K562 (cell line): ENCODE data around the gene ELOVL5. TPM values are rescaled to one million over a fixed set of nuclear protein-coding genes. Genes with fewer than 3 reads are reported as not detected.

Experiments
- ATAC-seq: fragments of 200-7000 bp; cut with Tn5 transposase; 3 replicates; pipeline ENCODE4 v1.9.1; 2020; ENCODE audit warnings: moderate library complexity
- BruUV-seq: library from RNA; stranded (reverse); fragments of 400-500 nt; replicated peaks from 2 replicates; lab custom pipeline; 2021; lab: Mats Ljungman, UMichigan
- CTCF ChIA-PET: fragments of 300-600 bp; formaldehyde crosslinking; extraction: SDS; loops from one replicate; lab custom pipeline; 2021; ENCODE audit warnings: low intra/inter-chr PET ratio; lab: Yijun Ruan, JAX
- POLR2A ChIA-PET: fragments of 300-600, 350-650 bp; sonication (Branson Sonifier 250); formaldehyde crosslinking; extraction: SDS; loops from one replicate; lab custom pipeline; 2021; ENCODE audit warnings: antibody characterized with exemption, inconsistent platforms; lab: Yijun Ruan, JAX
- DNase-seq, 4 experiments: peaks; one replicate each; pipeline versions ENCODE4 v3.0.0 to v3.0.0-alpha.2; 2011 to 2018; ENCODE audit warnings: low spot score in 3 of 4, mixed read lengths in 3 of 4; ENCODE audit errors: extremely low read depth in 1 of 4
- FAIRE-seq: peaks from 2 replicates; lab custom pipeline; 2011; peaks lifted over from hg19 to GRCh38; lab: Jason Lieb, UNC
- H2AFZ ChIP-seq: 2 replicates; pipeline ENCODE4 v1.6.0; 2011; ENCODE audit warnings: low read depth, low read length, control low read depth, inconsistent platforms
- H3K27ac ChIP-seq: fragments of 200-600 bp; 3 replicates; pipeline ENCODE4 v1.8.0; 2011; ENCODE audit warnings: low read depth, mild to moderate bottlenecking, control low read depth, inconsistent platforms, low read length, moderate library complexity, mixed read lengths; ENCODE audit errors: extremely low read depth
- H3K27me3 ChIP-seq, 2 experiments: fragments of 300-600 bp in 1 of 2; 2 replicates in 1 of 2; 3 replicates in 1 of 2; pipeline versions ENCODE4 v1.6.0 to v1.8.0; 2011; ENCODE audit warnings: inconsistent platforms in 2 of 2, low read length in 2 of 2, mild to moderate bottlenecking in 1 of 2, mixed read lengths in 1 of 2, moderate library complexity in 1 of 2; ENCODE audit not compliant: control insufficient read depth in 2 of 2, insufficient read depth in 2 of 2
- H3K36me3 ChIP-seq: fragments of 300-600 bp; 3 replicates; pipeline ENCODE4 v1.8.0; 2011; ENCODE audit warnings: mild to moderate bottlenecking, low read length, inconsistent platforms; ENCODE audit not compliant: control insufficient read depth, insufficient read depth
- H3K4me1 ChIP-seq, 2 experiments: fragments of 200-600 bp in 1 of 2; replicated peaks in 1 of 2; 2 replicates in 1 of 2; 3 replicates in 1 of 2; pipeline versions ENCODE4 v1.5.1 to v1.8.0; 2011; ENCODE audit warnings: inconsistent platforms in 2 of 2, low read length in 2 of 2, mild to moderate bottlenecking in 1 of 2, mixed read lengths in 1 of 2, moderate library complexity in 1 of 2; ENCODE audit not compliant: control insufficient read depth in 2 of 2, insufficient read depth in 2 of 2
- H3K4me2 ChIP-seq: 2 replicates; pipeline ENCODE4 v1.6.1; 2011; ENCODE audit warnings: low read length, control low read depth, inconsistent platforms, mixed read lengths; ENCODE audit not compliant: insufficient read depth
- H3K4me3 ChIP-seq: fragments of 200-600 bp; sonication (generic), shearing (Covaris generic); 2 replicates; pipeline ENCODE4 v1.5.1; 2016; ENCODE audit warnings: control low read depth, inconsistent platforms
- H3K79me2 ChIP-seq: fragments of 200-600 bp; 3 replicates; pipeline ENCODE4 v1.8.0; 2011; ENCODE audit warnings: low read length, inconsistent platforms; ENCODE audit not compliant: control insufficient read depth, insufficient read depth
- H3K9ac ChIP-seq, 2 experiments: 2 replicates each; pipeline versions ENCODE4 v1.6.0 to v1.6.1; 2011; ENCODE audit warnings: low read depth in 2 of 2, low read length in 2 of 2, control low read depth in 1 of 2, inconsistent platforms in 1 of 2, mild to moderate bottlenecking in 1 of 2, mixed read lengths in 1 of 2; ENCODE audit not compliant: insufficient read depth in 1 of 2
- H3K9me1 ChIP-seq: one replicate; pipeline ENCODE4 v1.6.0; 2011; ENCODE audit warnings: inconsistent platforms, mild to moderate bottlenecking, low read length, moderate library complexity; ENCODE audit not compliant: control insufficient read depth, insufficient read depth
- H3K9me3 ChIP-seq: replicated peaks from 2 replicates; pipeline ENCODE4 v1.5.1; 2011; ENCODE audit warnings: low read depth, low read length, inconsistent platforms; ENCODE audit not compliant: control insufficient read depth, insufficient read depth
- H4K20me1 ChIP-seq: replicated peaks from 2 replicates; pipeline ENCODE4 v1.6.1; 2011; ENCODE audit warnings: low read length, inconsistent platforms, mixed read lengths; ENCODE audit not compliant: control insufficient read depth, insufficient read depth
- ESRRB ChIP-seq: fragments of 250-450 bp; sonication (Bioruptor Pico); IDR thresholded peaks from 2 replicates; pipeline ENCODE4 v1.5.0; 2020; ENCODE audit warnings: mild to moderate bottlenecking, moderate library complexity, borderline replicate concordance
- NONO ChIP-seq, 2 experiments: fragments of 200-400 bp in 1 of 2; fragments of 450-650 bp in 1 of 2; formaldehyde crosslinking in 1 of 2; IDR thresholded peaks; 2 replicates each; pipeline ENCODE4 v1.6.1; 2017; ENCODE audit warnings: low read depth in 2 of 2, mild to moderate bottlenecking in 2 of 2, moderate library complexity in 2 of 2, low read length in 1 of 2
- RCOR1 ChIP-seq, 2 experiments: IDR thresholded peaks; 2 replicates each; pipeline ENCODE4 v1.6.1; 2012; ENCODE audit warnings: low read depth in 2 of 2, low read length in 2 of 2, borderline replicate concordance in 1 of 2, improper control_type of control experiment in 1 of 2
- RFX5 ChIP-seq: IDR thresholded peaks from 2 replicates; pipeline ENCODE4 v1.6.1; 2011; ENCODE audit warnings: low read depth, mild to moderate bottlenecking, improper control_type of control experiment, low read length
- THRAP3 ChIP-seq: fragments of 450-650 bp; IDR thresholded peaks from 2 replicates; pipeline ENCODE4 v1.6.1; 2016; ENCODE audit warnings: mild to moderate bottlenecking, inconsistent platforms, borderline replicate concordance
- ZNF766 ChIP-seq: fragments of 200-800 bp; sonication (Bioruptor generic); conservative IDR thresholded peaks from 2 replicates; pipeline ENCODE4 v1.6.1; 2016; ENCODE audit warnings: missing genetic modification characterization, missing compliant biosample characterization
- WGBS: fragments of 100-300 bp; shearing (Covaris generic); methylation state at CpG from one replicate; pipeline ENCODE4 v1.1.6; 2016; ENCODE audit warnings: low coverage, mixed read lengths; ENCODE audit not compliant: insufficient coverage; ENCODE audit errors: missing lambda C conversion rate; 5-methylcytosine and 5-hydroxymethylcytosine counted together
- in situ Hi-C: fragments of 300-500 bp; cut with MboI; formaldehyde crosslinking; loops from 4 replicates; pipeline ENCODE4 v1.15.0; 2018; ENCODE audit warnings: inconsistent platforms, mixed read lengths
- intact Hi-C: fragments of 100-400 bp; cut with micrococcal nuclease; formaldehyde crosslinking; loops from 2 replicates; pipeline ENCODE4 v1.14.2; 2022
- polyA plus RNA-seq, 8 experiments: library from polyadenylated mRNA; depleted of rRNA in 4 of 8; stranded (reverse) in 5 of 8; unstranded in 3 of 8; fragments of >200 nt; fragmentation: Nextera tagmentation in 2 of 8; fragmentation: Illumina TruSeq in 1 of 8; extraction: Ambion mirVana in 2 of 8; extraction: Trizol in 1 of 8; gene quantifications; 2 replicates each; pipeline versions ENCODE4 v1.2.1 to v1.2.3, GENCODE V29; 2011 to 2014; ENCODE audit warnings: inconsistent platforms in 1 of 8, missing spikeins in 1 of 8
- total RNA-seq, 7 experiments: library from RNA; depleted of rRNA in 6 of 7; stranded (reverse); fragments of >200 nt in 6 of 7; fragmentation: Illumina TruSeq in 2 of 7; extraction: Trizol in 2 of 7; gene quantifications; 2 replicates each; pipeline versions ENCODE4 v1.2.1 to v1.2.3, GENCODE V29; 2011 to 2021; ENCODE audit warnings: low replicate concordance in 1 of 7

The ELOVL5 gene
- total and polyA plus RNA-seq, 9 of the 15 experiments (the other 6 are each of a cell fraction or from before 2014, with no cell fraction given) = 70.6 to 245 (median 132) TPM

DNA sequence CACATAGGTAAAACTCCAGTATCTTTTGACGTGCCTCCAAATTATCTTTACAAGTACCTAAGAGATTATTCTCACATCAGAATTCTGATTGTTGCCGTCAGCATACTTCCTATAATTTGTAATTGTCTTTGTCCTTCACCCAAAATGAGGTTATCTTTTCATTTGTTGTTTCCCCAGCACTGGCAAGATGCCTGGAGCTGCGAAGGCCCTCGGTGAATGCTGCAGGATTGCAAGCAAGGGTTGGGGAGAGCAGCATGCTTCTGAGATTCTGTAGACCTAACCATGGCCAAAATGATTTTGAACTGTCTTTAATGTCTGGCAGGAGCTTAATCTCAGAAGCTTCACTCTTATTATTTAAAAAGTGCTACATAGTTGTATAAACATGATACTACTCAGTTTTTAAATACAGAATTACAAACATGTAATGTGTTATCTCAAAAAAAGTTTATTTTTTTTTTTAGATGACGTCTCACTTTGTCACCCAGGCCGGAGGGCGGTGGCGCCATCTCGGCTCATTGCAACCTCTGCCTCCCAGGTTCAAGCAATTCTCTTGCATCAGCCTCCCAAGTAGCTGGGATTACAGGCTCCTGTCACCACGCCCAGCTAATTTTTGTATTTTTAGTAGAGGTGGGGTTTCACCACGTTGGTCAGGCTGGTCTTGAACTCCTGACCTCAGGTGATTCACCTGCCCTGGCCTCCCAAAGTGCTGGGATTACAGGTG, 88.7 kb downstream of the ELOVL5 start:
- H3K4me1 ChIP-seq = no peaks in the 10 kb centered on the region
- TF ChIP-seq ESRRB = no peak
- TF ChIP-seq RFX5 = no peak
- TF ChIP-seq RCOR1 (IDR thresholded peaks at IDR 0.05; ENCODE audit: borderline replicate concordance in 1 of 2, low read depth in 2 of 2, low read length in 2 of 2) = no peak
- TF ChIP-seq THRAP3 = no peak
- in situ Hi-C loops (no loop called here), intact Hi-C loops (no loop called here)
- ATAC-seq (no peak), FAIRE-seq (no peak), DNase-seq (no peak)
- no peaks in the 10 kb centered on the region for H4K20me1 ChIP-seq
- H3K9me3 ChIP-seq = no peaks in the 10 kb centered on the region
- WGBS = 88% methylated on average over 9 of the region's 11 CpGs
- H2AFZ ChIP-seq = no peak overlapping the region
- no peak overlapping the region for H3K4me2 ChIP-seq
- H3K36me3 ChIP-seq = peaks cover 77% of the 10 kb centered on the region; the same call in 2 of the 3 replicates
- no peak overlapping the region for H3K9ac ChIP-seq
- H3K27ac ChIP-seq = no peak overlapping the region
- H3K27me3 ChIP-seq = no peaks in the 10 kb centered on the region
- no peaks in the 10 kb centered on the region for H3K9me1 ChIP-seq
- no peaks in the 10 kb centered on the region for H3K79me2 ChIP-seq
- CTCF ChIA-PET = no interaction called here
- POLR2A ChIA-PET = interaction anchor here (0.6 to 1.0 kb wide), 2 partner anchors 34 to 258 kb away, joined by 3 read pairs; no protein-coding TSS in a partner anchor
- no TSS peak for BruUV-seq
- no peak overlapping the region for H3K4me3 ChIP-seq

DNA sequence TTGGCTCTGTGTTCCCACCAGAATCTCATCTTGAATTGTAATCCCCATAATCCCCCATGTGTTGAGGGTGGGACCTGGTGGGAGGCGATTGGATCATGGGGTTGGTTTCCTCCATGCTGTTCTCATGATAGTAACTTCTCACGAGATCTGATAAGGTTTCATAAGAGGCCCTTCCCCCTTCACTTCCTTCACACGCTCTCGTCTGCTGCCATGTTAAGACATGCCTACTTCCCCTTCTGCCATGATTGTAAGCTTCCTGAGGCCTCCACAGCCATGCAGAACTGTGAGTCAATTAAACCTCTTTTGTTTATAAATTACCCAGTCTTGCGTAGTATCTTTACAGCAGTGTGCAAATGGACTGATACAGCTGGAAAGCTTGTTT, 90.0 kb downstream of the ELOVL5 start:
- no peak for FAIRE-seq
- Histone ChIP-seq H3K4me1 (no peaks in the 10 kb centered on the region), H3K36me3 (peaks cover 64% of the 10 kb centered on the region; the same call in 2 of the 3 replicates), H3K9me3 (no peaks in the 10 kb centered on the region), H2AFZ (no peak overlapping the region), H3K9me1 (no peaks in the 10 kb centered on the region), H3K79me2 (no peaks in the 10 kb centered on the region), H3K4me3 (no peak overlapping the region), H3K27ac (no peak overlapping the region), H4K20me1 (no peaks in the 10 kb centered on the region), H3K4me2 (no peak overlapping the region), H3K9ac (no peak overlapping the region), H3K27me3 (no peaks in the 10 kb centered on the region)
- ChIA-PET CTCF (no interaction called here), POLR2A (no interaction called here)
- WGBS = 70% methylated on average over 5 of the region's 5 CpGs
- in situ Hi-C loops (no loop called here), intact Hi-C loops (no loop called here)
- ATAC-seq = no peak; the same call in 2 of the 3 replicates
- TF ChIP-seq ZNF766 (CRISPR knock-in tag) (0 out of 2 replicates have a peak, but pooled peaks have one; percentile 45), NONO (IDR thresholded peaks at IDR 0.05; ENCODE audit: low read depth in 2 of 2, low read length in 1 of 2) (no peak)
- TSS peak; percentile 9 for BruUV-seq
- DNase-seq = no peak
